ENCODE results near the gene DCN.

- no peak for TF ChIP-seq CTCF (IDR thresholded peaks at IDR 0.05; ENCODE audit: insufficient read depth, low read depth, low read length)
- TF ChIP-seq EZH2 (IDR thresholded peaks at IDR 0.05; ENCODE audit: insufficient read depth, low read length): no peak
Observed at GRCh38 chr12:91104812-91105466, 77.7 kb downstream of the DCN start.

All from astrocyte (in vitro differentiated cells and primary cell).